WTC11 (cell line): ENCODE results near the gene VPREB3.

Experiments
- CREM ChIP-seq: sonication (generic); formaldehyde crosslinking; IDR thresholded peaks from 2 replicates; pipeline ENCODE4 v1.8.1; 2022; ENCODE audit warnings: mild to moderate bottlenecking, missing genetic modification reagents, moderate library complexity
- CTCF ChIP-seq: fragments of 200-600 bp; IDR thresholded peaks from 2 replicates; pipeline ENCODE4 v1.8.0; 2022; ENCODE audit warnings: antibody characterized with exemption
- E2F5 ChIP-seq: sonication (generic); formaldehyde crosslinking; IDR thresholded peaks from 2 replicates; pipeline ENCODE4 v1.8.1; 2022; ENCODE audit warnings: mild to moderate bottlenecking, moderate library complexity, missing genetic modification reagents
- JUN ChIP-seq: sonication (generic); formaldehyde crosslinking; IDR thresholded peaks from 2 replicates; pipeline ENCODE4 v1.8.0; 2023; ENCODE audit warnings: mild to moderate bottlenecking, missing genetic modification reagents
- MXD4 ChIP-seq: fragments of 250-450 bp; sonication (Bioruptor Pico); IDR thresholded peaks from 2 replicates; pipeline ENCODE4 v1.8.0; 2021; ENCODE audit warnings: mild to moderate bottlenecking, moderate library complexity, borderline replicate concordance
- SMAD4 ChIP-seq: sonication (generic); formaldehyde crosslinking; IDR thresholded peaks from 2 replicates; pipeline ENCODE4 v1.8.0; 2022; ENCODE audit warnings: mild to moderate bottlenecking, missing genetic modification reagents
- SP1 ChIP-seq: sonication (generic); formaldehyde crosslinking; conservative IDR thresholded peaks from 2 replicates; pipeline ENCODE4 v1.8.1; 2022; ENCODE audit warnings: missing genetic modification reagents
- TEAD4 ChIP-seq: sonication (generic); formaldehyde crosslinking; IDR thresholded peaks from 2 replicates; pipeline ENCODE4 v1.8.0; 2022; ENCODE audit warnings: mild to moderate bottlenecking, missing genetic modification reagents
- TP53 ChIP-seq: sonication (generic); formaldehyde crosslinking; IDR thresholded peaks from 2 replicates; pipeline ENCODE4 v1.8.1; 2023; ENCODE audit warnings: mild to moderate bottlenecking, missing genetic modification reagents
- ZNF138 ChIP-seq: sonication (generic); formaldehyde crosslinking; conservative IDR thresholded peaks from 2 replicates; pipeline ENCODE4 v1.8.1; 2022; ENCODE audit warnings: mild to moderate bottlenecking, moderate library complexity, missing genetic modification reagents
- ZNF425 ChIP-seq: fragments of 250-450 bp; sonication (Bioruptor Pico); conservative IDR thresholded peaks from 2 replicates; pipeline ENCODE4 v1.9.0; 2021; ENCODE audit warnings: mild to moderate bottlenecking

- no peak for TF ChIP-seq SMAD4 (CRISPR knock-in tag)
- TF ChIP-seq TEAD4, result no peak
- no peak for TF ChIP-seq MXD4 (CRISPR knock-in tag)
- no peak for TF ChIP-seq E2F5 (CRISPR knock-in tag)
- no peak for TF ChIP-seq SP1 (CRISPR knock-in tag)
- no peak for TF ChIP-seq TP53 (CRISPR knock-in tag)
- TF ChIP-seq ZNF425 (CRISPR knock-in tag), result no peak
- no peak for TF ChIP-seq CTCF
- no peak for TF ChIP-seq CREM
- no peak for TF ChIP-seq ZNF138 (CRISPR knock-in tag)
- TF ChIP-seq JUN (CRISPR knock-in tag), result no peak
Observed at GRCh38 chr22:23714596-23715578, 39.3 kb downstream of the VPREB3 start.
